Mucosa of descending colon (tissue), 3 donors: ENCODE results near the gene TMED3. TPM values are rescaled to one million over a fixed set of nuclear protein-coding genes. Genes with fewer than 3 reads are reported as not detected.

ENCODE experiments used
- ATAC-seq: fragments of 200-7000 bp; cut with Tn5 transposase; one replicate; pipeline ENCODE4 v1.9.1; 2020; ENCODE audit warnings: mild to moderate bottlenecking, moderate library complexity
- DNase-seq, 3 donors: peaks; one replicate each; pipeline ENCODE4 v3.0.0-alpha.2; 2020
- H3K36me3 ChIP-seq: fragments of 200-600 bp; one replicate; pipeline ENCODE4 v1.8.0; 2021; ENCODE audit warnings: low read depth, mild to moderate bottlenecking
- H3K4me1 ChIP-seq: fragments of 200-600 bp; one replicate; pipeline ENCODE4 v1.8.0; 2021; ENCODE audit warnings: low read depth, mild to moderate bottlenecking
- H3K4me3 ChIP-seq: fragments of 200-600 bp; one replicate; pipeline ENCODE4 v1.8.0; 2021; ENCODE audit warnings: mild to moderate bottlenecking
- H3K9me3 ChIP-seq: fragments of 200-600 bp; one replicate; pipeline ENCODE4 v1.8.0; 2021; ENCODE audit warnings: mild to moderate bottlenecking
- intact Hi-C, 2 donors: fragments of 100-400 bp; cut with DNase I in 1 of 2; cut with micrococcal nuclease in 1 of 2; formaldehyde crosslinking; loops; one replicate each; pipeline versions ENCODE4 v1.11.0 to v1.11.1; 2022; cut with DNase I, micrococcal nuclease
- total RNA-seq, 3 donors: library from RNA; stranded (reverse); fragmentation: NEBNext Ultra II Directional in 2 of 3; extraction: Animal tissue kit (Norgen Biotek cat#: 25700) in 2 of 3; gene quantifications; one replicate each; pipeline versions ENCODE4 v1.2.1 to v1.2.4, GENCODE V29; 2021 to 2023
- TF ChIP-seq, protein P1 (sequence below): fragments of 200-600 bp; IDR thresholded peaks from one replicate; pipeline ENCODE4 v1.8.0; 2022; ENCODE audit warnings: antibody characterized with exemption, mild to moderate bottlenecking
- donor health status: DM: no; HTN: no; CAD: no; lungs with moderate emphysema.
- donor health status: DM: no; HTN: no; CAD: no.
- donor health status: DM: no; HTN: yes; CAD: no.

The TMED3 gene
- total RNA-seq, 3 donors from 2014 or later = 30.3 to 57.8 (median 51.3) TPM

DNA sequence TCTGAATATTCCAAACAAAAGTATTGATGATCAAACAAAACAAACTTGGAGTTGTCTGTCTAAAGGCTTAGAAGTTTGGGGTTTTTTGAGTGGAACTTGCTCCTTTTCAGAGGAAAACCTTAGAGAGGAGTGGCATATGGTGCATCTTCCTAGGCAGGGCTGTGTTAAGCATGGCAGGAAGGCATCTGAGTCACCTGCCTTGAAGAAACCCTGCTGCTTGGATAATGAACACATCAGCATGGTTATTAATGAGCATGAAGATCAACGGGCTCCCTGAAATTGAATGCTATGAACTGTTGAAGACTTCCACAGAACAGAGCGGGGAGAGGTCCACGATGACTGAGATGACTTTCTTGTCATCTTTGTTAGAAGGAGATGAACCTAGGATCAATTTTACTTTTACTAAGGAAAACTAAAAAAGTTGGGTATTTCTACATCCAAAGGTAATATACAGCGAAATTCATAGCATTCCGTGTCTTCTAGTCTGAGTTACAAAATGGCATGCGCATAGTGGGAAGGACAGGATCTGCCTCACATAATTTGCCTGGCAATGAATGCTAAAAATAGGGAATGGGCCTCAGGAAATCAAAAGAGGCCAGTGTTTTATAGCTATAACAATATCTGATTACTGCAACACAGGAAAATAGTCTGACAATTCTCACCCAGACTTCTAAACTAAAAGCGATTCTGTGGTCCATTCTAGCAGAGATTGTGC lies 11.6 kb upstream of the TMED3 start:
- Histone ChIP-seq H3K4me3 (no peak overlapping the region), H3K4me1 (no peaks in the 10 kb centered on the region), H3K36me3 (no peaks in the 10 kb centered on the region), H3K9me3 (no peaks in the 10 kb centered on the region)
- DNase-seq = no peak
- no peak for ATAC-seq
- intact Hi-C loops = no loop called here
- TF ChIP-seq, protein P1, sequence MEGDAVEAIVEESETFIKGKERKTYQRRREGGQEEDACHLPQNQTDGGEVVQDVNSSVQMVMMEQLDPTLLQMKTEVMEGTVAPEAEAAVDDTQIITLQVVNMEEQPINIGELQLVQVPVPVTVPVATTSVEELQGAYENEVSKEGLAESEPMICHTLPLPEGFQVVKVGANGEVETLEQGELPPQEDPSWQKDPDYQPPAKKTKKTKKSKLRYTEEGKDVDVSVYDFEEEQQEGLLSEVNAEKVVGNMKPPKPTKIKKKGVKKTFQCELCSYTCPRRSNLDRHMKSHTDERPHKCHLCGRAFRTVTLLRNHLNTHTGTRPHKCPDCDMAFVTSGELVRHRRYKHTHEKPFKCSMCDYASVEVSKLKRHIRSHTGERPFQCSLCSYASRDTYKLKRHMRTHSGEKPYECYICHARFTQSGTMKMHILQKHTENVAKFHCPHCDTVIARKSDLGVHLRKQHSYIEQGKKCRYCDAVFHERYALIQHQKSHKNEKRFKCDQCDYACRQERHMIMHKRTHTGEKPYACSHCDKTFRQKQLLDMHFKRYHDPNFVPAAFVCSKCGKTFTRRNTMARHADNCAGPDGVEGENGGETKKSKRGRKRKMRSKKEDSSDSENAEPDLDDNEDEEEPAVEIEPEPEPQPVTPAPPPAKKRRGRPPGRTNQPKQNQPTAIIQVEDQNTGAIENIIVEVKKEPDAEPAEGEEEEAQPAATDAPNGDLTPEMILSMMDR = no peak

GRCh38 chr15:79299841-79300235 lies 11.1 kb upstream of the TMED3 start:
- Histone ChIP-seq H3K36me3 (no peaks in the 10 kb centered on the region), H3K4me1 (no peaks in the 10 kb centered on the region), H3K4me3 (no peak overlapping the region), H3K9me3 (no peaks in the 10 kb centered on the region)
- DNase-seq = no peak
- TF ChIP-seq, protein P1 = no peak
- ATAC-seq = no peak
- intact Hi-C loops = no loop called here

DNA sequence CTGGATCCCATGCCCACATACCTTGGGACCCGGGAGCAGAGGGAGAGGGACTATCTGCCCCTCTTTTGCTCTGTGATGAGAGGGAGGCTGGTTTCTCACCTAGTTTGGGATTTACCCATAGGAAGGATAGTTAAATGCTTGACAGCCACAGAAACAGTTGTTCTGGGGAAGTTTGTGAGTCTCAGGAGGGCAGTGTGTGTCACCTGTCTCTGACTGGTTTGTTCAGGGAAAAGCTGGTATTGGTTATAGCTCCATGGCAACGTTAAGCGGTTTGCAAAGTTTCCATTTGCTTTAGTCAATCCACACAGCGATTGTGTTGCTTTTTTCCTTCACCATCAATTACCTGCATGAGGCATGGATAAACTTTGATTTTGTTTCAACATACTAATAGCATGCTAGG lies 3.7 kb upstream of the TMED3 start:
- TF ChIP-seq, protein P1 = no peak
- ATAC-seq = no peak
- peaks cover 6% of the 10 kb centered on the region for H3K4me1 ChIP-seq

DNA sequence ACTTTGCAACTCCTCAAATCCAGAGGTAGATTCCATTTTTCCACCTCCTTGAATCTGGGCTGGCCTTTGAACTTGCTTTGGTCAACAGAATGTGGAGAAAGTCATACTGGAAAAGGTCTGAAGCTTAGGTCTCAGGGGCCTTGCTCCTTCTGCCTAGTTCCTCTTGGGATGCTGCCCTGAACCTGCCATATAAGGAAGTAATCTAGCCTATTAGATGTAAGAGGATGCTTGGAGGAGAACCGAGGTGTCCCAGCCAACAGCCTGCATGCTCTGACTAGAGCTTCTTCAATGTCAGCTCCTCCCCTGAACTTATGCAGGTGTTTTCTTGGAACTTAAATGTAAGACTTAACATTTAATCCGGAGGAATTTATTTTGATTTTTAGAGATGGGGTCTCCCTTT lies 2.0 kb upstream of the TMED3 start:
- ATAC-seq (no peak), DNase-seq (no peak)
- intact Hi-C loops = no loop called here
- H3K9me3 ChIP-seq = no peaks in the 10 kb centered on the region
- H3K36me3 ChIP-seq = no peaks in the 10 kb centered on the region
- TF ChIP-seq, protein P1 = no peak
- no peak overlapping the region for H3K4me3 ChIP-seq
- H3K4me1 ChIP-seq = peaks cover 12% of the 10 kb centered on the region

More for the DNA sequence above, 3.7 kb upstream of the TMED3 start:
- DNase-seq = no peak
- intact Hi-C loops = no loop called here
- Histone ChIP-seq H3K36me3 (no peaks in the 10 kb centered on the region), H3K4me3 (no peak overlapping the region), H3K9me3 (no peaks in the 10 kb centered on the region)

DNA sequence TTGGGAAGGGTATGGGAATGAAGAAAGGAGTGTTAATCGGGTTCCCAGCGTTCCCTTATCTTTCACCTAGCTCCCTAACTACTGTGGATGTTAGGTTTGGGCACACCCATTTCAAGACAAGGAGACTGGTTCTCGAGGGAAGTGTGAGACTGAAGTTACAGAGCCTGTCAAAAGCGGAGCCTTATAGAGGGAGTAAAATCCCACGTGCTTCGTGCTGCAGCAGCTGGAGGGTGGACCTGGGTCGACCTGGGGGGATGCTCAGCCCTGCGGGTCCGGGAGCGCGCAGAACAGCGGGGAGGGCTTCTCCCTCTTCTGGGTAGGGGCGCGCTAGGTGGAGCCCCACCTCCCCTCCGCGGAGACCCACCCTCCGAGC lies 314 bp upstream of the TMED3 start:
- Histone ChIP-seq H3K4me3 (no peak overlapping the region), H3K4me1 (peaks cover 12% of the 10 kb centered on the region), H3K36me3 (no peaks in the 10 kb centered on the region), H3K9me3 (no peaks in the 10 kb centered on the region)
- DNase-seq (no peak), ATAC-seq (peak; percentile 42)
- TF ChIP-seq, protein P1 = no peak
- intact Hi-C loops = no loop called here
